Measurements from ENCODE around the gene HSFX3.
"Not testable (repeated sequence)": the region's sequence is repeated elsewhere in the genome, so short reads cannot be mapped to it uniquely, and the experiment has no call there.

DNA sequence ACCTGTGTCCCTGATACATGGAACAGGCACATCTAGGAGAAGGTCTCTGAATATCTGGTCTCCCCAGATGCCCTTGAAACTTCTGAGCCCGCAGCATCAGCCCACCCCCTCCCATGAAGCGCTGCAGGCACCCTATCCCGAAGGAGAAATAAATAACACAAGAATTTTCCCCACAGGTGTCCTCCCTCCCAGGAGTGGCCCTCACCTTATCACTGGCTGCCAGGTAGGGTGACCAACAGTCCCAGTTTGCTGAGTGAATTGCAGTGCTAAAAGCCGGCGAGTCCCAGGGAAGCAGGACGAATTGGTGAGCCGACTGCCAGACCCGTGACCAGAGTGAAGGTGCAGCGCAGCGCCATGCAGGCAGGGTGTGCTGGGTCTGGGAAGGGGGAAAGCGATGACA lies 15.7 kb downstream of the HSFX3 start:
- TF ChIP-seq CTCF (IDR thresholded peaks at IDR 0.05; ENCODE audit: borderline replicate concordance, extremely low read depth, low read length, poor library complexity, severe bottlenecking); EZH2 (IDR thresholded peaks at IDR 0.05; ENCODE audit: borderline replicate concordance, low read depth, low read length, severe bottlenecking): not testable (repeated sequence)

All from DND-41 (cell line).